ENCODE measurements around the gene CDH23.

- no peak for TF ChIP-seq POLR2AphosphoS5 (IDR thresholded peaks at IDR 0.05)
- TF ChIP-seq CTCF (IDR thresholded peaks at IDR 0.05): no peak
- no peak for TF ChIP-seq POLR2A (IDR thresholded peaks at IDR 0.05; ENCODE audit: low read depth)
- no peak for TF ChIP-seq EP300 (IDR thresholded peaks at IDR 0.05)
Observed at GRCh38 chr10:71805776-71806703, 409.3 kb downstream of the CDH23 start.
